Uterus (tissue), 2 donors: ENCODE results near the gene DDR2.

ENCODE experiments used
- CTCF ChIP-seq, 4 experiments: fragments of 200-600 bp in 2 of 4; fragments of 450-650 bp in 2 of 4; sonication (generic) in 2 of 4; IDR thresholded peaks; one replicate each; pipeline ENCODE4 v1.5.1; 2016 to 2019; ENCODE audit warnings: antibody characterized with exemption in 4 of 4, mild to moderate bottlenecking in 2 of 4, moderate library complexity in 1 of 4
- POLR2A ChIP-seq, 2 donors: fragments of 450-650 bp; IDR thresholded peaks; one replicate each; pipeline ENCODE4 v1.6.1; 2016; ENCODE audit warnings: antibody characterized with exemption in 2 of 2, mild to moderate bottlenecking in 1 of 2, moderate library complexity in 1 of 2

- no peak for TF ChIP-seq CTCF (IDR thresholded peaks at IDR 0.05)
- TF ChIP-seq POLR2A (IDR thresholded peaks at IDR 0.05): no peak
Observed at GRCh38 chr1:162722036-162722435, 89.8 kb downstream of the DDR2 start.
